Tracheal epithelial cell (primary cell): Measurements from ENCODE around the gene AHRR. TPM values are rescaled to one million over a fixed set of nuclear protein-coding genes. Genes with fewer than 3 reads are reported as not detected.

ENCODE experiments used
- total RNA-seq: library from RNA; depleted of rRNA; stranded (reverse); fragments of >200 nt; gene quantifications from 2 replicates; pipeline ENCODE4 v1.2.1, GENCODE V29; 2014

The AHRR gene
- 0.43 and 0.72 TPM in 2 replicates for total RNA-seq

DNA sequence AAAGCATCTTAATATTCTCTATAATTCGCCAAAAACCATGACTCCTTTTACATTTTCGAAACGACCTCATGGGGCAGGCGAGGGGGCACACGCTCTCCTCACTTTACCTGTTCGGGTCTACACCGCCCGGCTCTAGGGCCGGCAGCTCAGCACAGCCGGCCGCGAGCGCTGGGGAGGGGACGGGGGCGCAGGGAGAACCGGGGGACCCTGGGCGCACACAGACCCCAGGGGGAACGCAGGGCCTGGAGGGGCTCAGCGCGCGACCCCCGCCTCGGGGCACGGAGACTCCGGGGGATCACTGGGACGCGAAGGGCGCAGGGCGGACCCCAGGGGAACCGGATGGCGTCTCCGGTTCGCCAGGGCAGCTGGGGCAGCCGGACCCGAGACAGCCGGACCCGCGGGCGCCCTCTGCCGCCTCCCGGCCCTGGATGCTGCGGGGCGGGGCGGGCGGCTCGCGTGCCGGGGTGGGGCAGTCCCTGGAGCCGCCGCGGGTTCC, at the start of gene AHRR:
AHRR (plus strand) TSS at position 485 of the 496 bp plus-strand sequence. CDS start 22,189 bp downstream, outside the sequence.

DNA sequence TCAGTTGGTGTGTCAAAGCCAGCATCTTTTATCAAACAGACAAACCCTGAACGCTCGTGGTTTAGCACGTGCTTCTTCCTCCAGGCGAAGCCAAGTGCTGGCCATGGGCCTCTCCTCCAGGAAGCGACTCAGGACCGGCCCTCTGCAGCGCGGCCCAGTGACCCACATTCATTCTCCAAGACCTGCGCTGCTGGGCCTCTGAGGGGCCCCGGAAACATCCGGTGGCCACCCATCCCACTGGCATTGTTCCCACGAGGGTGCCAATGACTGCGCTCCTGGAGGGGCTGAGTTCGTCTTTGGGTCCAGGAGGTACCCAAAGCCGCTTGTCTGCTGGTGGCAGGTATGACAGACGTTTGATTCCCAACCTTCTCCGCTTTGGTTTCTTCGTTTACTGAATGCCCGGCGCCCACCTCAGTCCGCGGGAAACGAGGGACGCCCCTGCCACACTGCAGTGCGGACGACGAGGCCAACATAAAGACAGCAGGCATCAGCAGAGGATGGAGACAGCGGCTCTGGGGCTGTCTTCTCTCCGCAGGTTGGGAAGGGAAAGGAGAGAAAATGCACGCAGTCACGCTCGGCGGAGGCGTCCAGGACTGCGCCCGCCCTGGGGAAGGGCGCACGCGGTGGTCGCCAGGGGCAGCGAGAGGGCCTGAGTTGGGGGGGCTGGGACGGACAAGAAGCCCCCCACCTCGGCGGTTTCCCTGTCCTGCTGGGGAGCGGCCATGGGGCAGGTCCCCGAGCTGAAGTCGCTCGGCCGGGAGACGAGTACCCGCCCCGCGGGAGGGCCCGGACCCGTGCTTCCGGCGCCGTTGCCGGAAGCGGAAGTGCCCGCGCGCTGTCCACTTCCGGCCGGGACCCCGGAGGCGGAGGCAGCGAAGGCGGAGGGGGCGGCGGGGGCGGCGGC, 121.1 kb downstream of the AHRR start, which contains the start of gene EXOC3:
EXOC3 (plus strand) TSS at position 842 of the 904 bp plus-strand sequence. CDS start 3,030 bp downstream, outside the sequence.

Other genes with a start within 250 kb of the AHRR start
- 0.48 TPM in 1 of 2 replicates, not detected in the other for gene PLEKHG4B, start 229.5 kb upstream of the AHRR start, total RNA-seq
- not detected in 2 replicates for gene LRRC14B, start 130.2 kb upstream of the AHRR start, total RNA-seq
- 3.0 and 3.6 TPM in 2 replicates for gene CCDC127, start 103.6 kb upstream of the AHRR start, total RNA-seq
- gene SDHA, start 103.4 kb upstream of the AHRR start, total RNA-seq, result 89.1 and 107 TPM in 2 replicates
- gene PDCD6, start 50.1 kb upstream of the AHRR start, total RNA-seq, result 100 and 123 TPM in 2 replicates
- 30.3 and 37.4 TPM in 2 replicates for gene EXOC3, start 121.5 kb downstream of the AHRR start, total RNA-seq
- 2.4 and 2.6 TPM in 2 replicates for gene SLC9A3, start 202.7 kb downstream of the AHRR start, total RNA-seq